Liver (tissue), 9 donors: ENCODE data around the gene PET100. TPM values are rescaled to one million over a fixed set of nuclear protein-coding genes. Genes with fewer than 3 reads are reported as not detected.

Experiments
- DNase-seq: peaks from one replicate; pipeline ENCODE4 v3.0.0-alpha.2; 2017; ENCODE audit warnings: low spot score
- H3K27ac ChIP-seq, 2 donors: one replicate each; pipeline ENCODE4 v1.7.0; 2013; ENCODE audit warnings: inconsistent platforms in 2 of 2, low read length in 2 of 2, control low read depth in 1 of 2, low read depth in 1 of 2, mild to moderate bottlenecking in 1 of 2
- H3K27me3 ChIP-seq, 4 donors: one replicate each; pipeline versions ENCODE4 v1.6.1 to v1.7.0; 2013; ENCODE audit warnings: low read length in 3 of 4, inconsistent platforms in 1 of 4, mild to moderate bottlenecking in 1 of 4, moderate library complexity in 1 of 4; ENCODE audit not compliant: control insufficient read depth in 4 of 4, insufficient read depth in 4 of 4
- H3K36me3 ChIP-seq, 4 donors: one replicate each; pipeline versions ENCODE4 v1.6.1 to v1.7.0; 2013; ENCODE audit warnings: low read length in 3 of 4, mild to moderate bottlenecking in 3 of 4, low read depth in 1 of 4, moderate library complexity in 1 of 4; ENCODE audit not compliant: control insufficient read depth in 4 of 4, insufficient read depth in 3 of 4
- H3K4me1 ChIP-seq, 4 donors: one replicate each; pipeline versions ENCODE4 v1.6.1 to v1.7.0; 2013; ENCODE audit warnings: low read length in 3 of 4, mild to moderate bottlenecking in 3 of 4, moderate library complexity in 1 of 4; ENCODE audit not compliant: control insufficient read depth in 4 of 4, insufficient read depth in 4 of 4
- H3K4me3 ChIP-seq, 3 donors: one replicate each; pipeline versions ENCODE4 v1.6.1 to v1.7.0; 2013; ENCODE audit warnings: low read length in 3 of 3, control low read depth in 1 of 3, low read depth in 1 of 3, mild to moderate bottlenecking in 1 of 3
- H3K9ac ChIP-seq, 2 donors: one replicate each; pipeline ENCODE4 v1.7.0; 2013; ENCODE audit warnings: low read length in 2 of 2, mild to moderate bottlenecking in 2 of 2, moderate library complexity in 2 of 2, control low read depth in 1 of 2, low read depth in 1 of 2
- H3K9me3 ChIP-seq, 4 donors: one replicate each; pipeline versions ENCODE4 v1.6.1 to v1.7.0; 2013; ENCODE audit warnings: low read length in 3 of 4; ENCODE audit not compliant: control insufficient read depth in 4 of 4
- CTCF ChIP-seq: fragments of 150-350 bp; IDR thresholded peaks from 2 replicates; pipeline ENCODE4 v1.5.1; 2017; ENCODE audit warnings: improper control_type of control experiment, low read depth, low read length; ENCODE audit not compliant: missing input control
- EGR1 ChIP-seq, 2 donors: IDR thresholded peaks; 2 replicates each; pipeline ENCODE4 v1.6.1; 2016 to 2018; ENCODE audit warnings: antibody characterized with exemption in 2 of 2, low read depth in 2 of 2
- FOXA2 ChIP-seq: IDR thresholded peaks from 2 replicates; pipeline ENCODE4 v1.6.1; 2016; ENCODE audit warnings: antibody characterized with exemption
- GABPA ChIP-seq, 2 donors: IDR thresholded peaks in 1 of 2; conservative IDR thresholded peaks in 1 of 2; 2 replicates each; pipeline ENCODE4 v1.6.1; 2016; ENCODE audit warnings: antibody characterized with exemption in 2 of 2, mild to moderate bottlenecking in 1 of 2, moderate library complexity in 1 of 2
- HNF4A ChIP-seq, 2 donors: conservative IDR thresholded peaks; 2 replicates each; pipeline ENCODE4 v1.6.1; 2016; ENCODE audit warnings: antibody characterized with exemption in 2 of 2, mild to moderate bottlenecking in 2 of 2
- HNF4G ChIP-seq: IDR thresholded peaks from 2 replicates; pipeline ENCODE4 v1.6.1; 2016; ENCODE audit warnings: antibody characterized with exemption
- JUND ChIP-seq, 2 donors: IDR thresholded peaks; 2 replicates each; pipeline ENCODE4 v1.6.1; 2016; ENCODE audit warnings: antibody characterized with exemption in 2 of 2
- NR2F2 ChIP-seq: IDR thresholded peaks from 2 replicates; pipeline ENCODE4 v1.6.1; 2016; ENCODE audit warnings: antibody characterized with exemption
- RAD21 ChIP-seq, 2 donors: IDR thresholded peaks; 2 replicates each; pipeline ENCODE4 v1.6.1; 2016; ENCODE audit warnings: antibody characterized with exemption in 2 of 2, mild to moderate bottlenecking in 2 of 2
- RXRA ChIP-seq, 2 donors: IDR thresholded peaks; 2 replicates each; pipeline ENCODE4 v1.6.1; 2017 to 2018; ENCODE audit warnings: antibody characterized with exemption in 2 of 2, mild to moderate bottlenecking in 1 of 2
- SP1 ChIP-seq: IDR thresholded peaks from 2 replicates; pipeline ENCODE4 v1.6.1; 2018; ENCODE audit warnings: antibody characterized with exemption, mild to moderate bottlenecking
- ZBTB33 ChIP-seq: IDR thresholded peaks from 2 replicates; pipeline ENCODE4 v1.6.1; 2016; ENCODE audit warnings: antibody characterized with exemption
- WGBS: extraction: QIAGEN DNeasy Blood & Tissue Kit; methylation state at CpG from one replicate; pipeline ENCODE4 v1.1.7; 2013; 5-methylcytosine and 5-hydroxymethylcytosine counted together
- polyA plus RNA-seq, 2 donors: library from polyadenylated mRNA; stranded (reverse) in 1 of 2; unstranded in 1 of 2; fragments of 200-250 nt in 1 of 2; fragments of >200 nt in 1 of 2; fragmentation: Nextera tagmentation in 1 of 2; extraction: Ambion mirVana in 1 of 2; gene quantifications; one replicate each; pipeline versions ENCODE4 v1.2.1 to v1.2.3, GENCODE V29; 2013 to 2015
- total RNA-seq, 2 donors: library from RNA; depleted of rRNA; stranded (reverse); fragments of >200 nt; gene quantifications; one replicate each; pipeline ENCODE4 v1.2.3, GENCODE V29; 2014
- TF ChIP-seq, protein P1 (sequence below): IDR thresholded peaks from 2 replicates; pipeline ENCODE4 v1.6.1; 2016; ENCODE audit warnings: antibody characterized with exemption
- TF ChIP-seq, protein P2 (sequence below): IDR thresholded peaks from 2 replicates; pipeline ENCODE4 v1.6.1; 2016; ENCODE audit warnings: antibody characterized with exemption
- donor health status: healthy.
- donor health status: healthy.
- donor health status: healthy.
- donor health status: healthy.
- donor health status: healthy.

PET100 gene
- total and polyA plus RNA-seq, 4 donors = 4.8 to 225 (median 26.7) TPM

GRCh38 chr19:7677669-7678311, 48.2 kb downstream of the PET100 start:
- H3K9ac ChIP-seq = no peak overlapping the region
- no peak for DNase-seq
- no peaks in the 10 kb centered on the region for H3K9me3 ChIP-seq
- peaks cover 0 to 2% (median 0%) of the 10 kb centered on the region in 4 donors for H3K36me3 ChIP-seq
- no peak overlapping the region for H3K4me3 ChIP-seq
- 62% methylated on average over 12 of the region's 12 CpGs for WGBS
- TF ChIP-seq HNF4A (conservative IDR thresholded peaks at IDR 0.05) (no peak), RXRA (IDR thresholded peaks at IDR 0.05) (no peak), JUND (IDR thresholded peaks at IDR 0.05) (no peak), NR2F2 (no peak), CTCF (no peak), FOXA2 (no peak), HNF4G (no peak), SP1 (no peak), ZBTB33 (no peak), EGR1 (IDR thresholded peaks at IDR 0.05; ENCODE audit: low read depth in 2 of 2) (no peak), RAD21 (IDR thresholded peaks at IDR 0.05) (no peak)
- TF ChIP-seq, protein P1, sequence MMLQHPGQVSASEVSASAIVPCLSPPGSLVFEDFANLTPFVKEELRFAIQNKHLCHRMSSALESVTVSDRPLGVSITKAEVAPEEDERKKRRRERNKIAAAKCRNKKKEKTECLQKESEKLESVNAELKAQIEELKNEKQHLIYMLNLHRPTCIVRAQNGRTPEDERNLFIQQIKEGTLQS = no peak
- TF ChIP-seq, protein P2, sequence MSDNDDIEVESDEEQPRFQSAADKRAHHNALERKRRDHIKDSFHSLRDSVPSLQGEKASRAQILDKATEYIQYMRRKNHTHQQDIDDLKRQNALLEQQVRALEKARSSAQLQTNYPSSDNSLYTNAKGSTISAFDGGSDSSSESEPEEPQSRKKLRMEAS = no peak
- H3K4me1 ChIP-seq = peaks cover 2 to 28% (median 13%) of the 10 kb centered on the region in 4 donors
- H3K27me3 ChIP-seq = no peaks in the 10 kb centered on the region
- H3K27ac ChIP-seq = peak overlapping the region in 1 of 2 donors; percentile 4

DNA sequence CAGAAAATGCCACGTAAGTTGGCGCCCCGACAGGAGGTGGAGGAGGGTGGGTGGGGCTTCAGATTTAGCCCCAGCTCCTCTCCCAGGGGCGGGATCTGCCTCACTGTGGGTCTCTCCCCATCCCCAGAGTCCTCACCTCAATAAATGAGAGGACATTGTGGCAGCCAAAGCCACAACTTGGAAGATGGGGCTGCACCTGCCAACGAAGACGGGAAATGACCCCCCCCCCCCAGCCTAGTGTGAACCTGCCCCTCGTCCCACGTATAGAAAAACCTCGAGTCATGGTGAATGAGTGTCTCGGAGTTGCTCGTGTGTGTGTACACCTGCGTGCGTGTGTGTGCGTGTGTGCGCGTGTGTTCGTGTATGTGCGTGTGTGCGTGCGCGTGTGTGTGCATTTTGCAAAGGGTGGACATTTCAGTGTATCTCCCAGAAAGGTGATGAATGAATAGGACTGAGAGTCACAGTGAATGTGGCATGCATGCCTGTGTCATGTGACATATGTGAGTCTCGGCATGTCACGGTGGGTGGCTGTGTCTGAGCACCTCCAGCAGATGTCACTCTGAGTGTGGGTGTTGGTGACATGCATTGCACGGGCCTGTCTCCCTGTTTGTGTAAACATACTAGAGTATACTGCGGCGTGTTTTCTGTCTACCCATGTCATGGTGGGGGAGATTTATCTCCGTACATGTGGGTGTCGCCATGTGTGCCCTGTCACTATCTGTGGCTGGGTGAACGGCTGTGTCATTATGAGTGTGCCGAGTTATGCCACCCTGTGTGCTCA, 49.6 kb downstream of the PET100 start:
- H3K36me3 ChIP-seq = peaks cover 0 to 6% (median 0%) of the 10 kb centered on the region in 4 donors
- H3K4me3 ChIP-seq = no peak overlapping the region
- H3K9me3 ChIP-seq = no peaks in the 10 kb centered on the region
- peaks cover 2 to 28% (median 13%) of the 10 kb centered on the region in 4 donors for H3K4me1 ChIP-seq
- TF ChIP-seq HNF4G (no peak), GABPA (IDR thresholded peaks at IDR 0.05 in 1 of 2, conservative IDR thresholded peaks at IDR 0.05 in 1 of 2) (no peak), RAD21 (IDR thresholded peaks at IDR 0.05) (peak; percentile 54 to 69)
- WGBS = 43% methylated on average over 30 of the region's 30 CpGs
- DNase-seq = no peak
- H3K9ac ChIP-seq = no peak overlapping the region
- no peaks in the 10 kb centered on the region for H3K27me3 ChIP-seq
- H3K27ac ChIP-seq = no peak overlapping the region
